C4-2B (cell line): ENCODE measurements around the gene TMSB15C.

ENCODE experiments used
- CTCF ChIP-seq: fragments of 450-650 bp; conservative IDR thresholded peaks from 2 replicates; pipeline ENCODE4 v1.5.1; 2017; ENCODE audit warnings: mild to moderate bottlenecking
- ZFX ChIP-seq: fragments of 450-650 bp; IDR thresholded peaks from 2 replicates; pipeline ENCODE4 v1.6.1; 2017

- TF ChIP-seq CTCF (no peak), ZFX (no peak)
These were observed 28.6 kb upstream of the TMSB15C start for GRCh38 chrX:104104676-104105075.
